GM12864 (cell line): ENCODE measurements around the gene CARD6.
"Not testable (repeated sequence)": the region's sequence is repeated elsewhere in the genome, so short reads cannot be mapped to it uniquely, and the experiment has no call there.

ENCODE experiments used
- DNase-seq: peaks from one replicate; pipeline ENCODE4 v3.0.0-alpha.2; 2011; ENCODE audit warnings: low read depth
- H3K4me3 ChIP-seq: 2 replicates; pipeline ENCODE4 v1.5.1; 2011; ENCODE audit warnings: mild to moderate bottlenecking, low read depth, low read length, control low read depth
- CTCF ChIP-seq: IDR thresholded peaks from 2 replicates; pipeline ENCODE4 v1.5.1; 2011; ENCODE audit warnings: low read depth, mild to moderate bottlenecking, moderate library complexity, low read length, control low read depth, inconsistent platforms; ENCODE audit errors: missing control alignments

The CARD6 gene

GRCh38 chr5:40853632-40854192 lies 12.5 kb downstream of the CARD6 start:
- TF ChIP-seq CTCF = no peak
- DNase-seq = no peak
- no peak overlapping the region for H3K4me3 ChIP-seq

- no peak for DNase-seq
- no peak overlapping the region for H3K4me3 ChIP-seq
- TF ChIP-seq CTCF = no peak
These were observed 19.5 kb downstream of the CARD6 start for GRCh38 chr5:40860711-40861110.

GRCh38 chr5:40865004-40865403 lies 23.8 kb downstream of the CARD6 start:
- not testable (repeated sequence) for H3K4me3 ChIP-seq, DNase-seq

GRCh38 chr5:40866844-40867243 lies 25.7 kb downstream of the CARD6 start:
- no peak for TF ChIP-seq CTCF
- no peak for DNase-seq
- no peak overlapping the region for H3K4me3 ChIP-seq

- H3K4me3 ChIP-seq = no peak overlapping the region
- DNase-seq = no peak
- TF ChIP-seq CTCF = no peak
These were observed 28.2 kb downstream of the CARD6 start for GRCh38 chr5:40869384-40869783.

- no peak for DNase-seq
- TF ChIP-seq CTCF = no peak
- H3K4me3 ChIP-seq = no peak overlapping the region
These were observed 30.0 kb downstream of the CARD6 start for GRCh38 chr5:40871177-40871576.

GRCh38 chr5:40872253-40872652 lies 31.1 kb downstream of the CARD6 start:
- not testable (repeated sequence) for DNase-seq, H3K4me3 ChIP-seq

- no peak for DNase-seq
- TF ChIP-seq CTCF = no peak
- H3K4me3 ChIP-seq = no peak overlapping the region
These were observed 32.2 kb downstream of the CARD6 start for GRCh38 chr5:40873286-40873880.
